H1 (cell line): ENCODE data around the gene TRIM47. TPM values are rescaled to one million over a fixed set of nuclear protein-coding genes. Genes with fewer than 3 reads are reported as not detected.

ENCODE experiments used
- CTCF ChIA-PET: fragments of 300-600 bp; sonication (Branson Sonifier 250); formaldehyde crosslinking; loops from one replicate; lab custom pipeline; 2021; ENCODE audit not compliant: partially characterized antibody; lab: Charles Lee
- POLR2A ChIA-PET: fragments of 300-600 bp; sonication (Branson Sonifier 250); formaldehyde crosslinking; loops from one replicate; lab custom pipeline; 2021; ENCODE audit warnings: inconsistent platforms; ENCODE audit not compliant: partially characterized antibody; lab: Charles Lee
- DNase-seq, 2 experiments: peaks; one replicate each; pipeline versions ENCODE4 v3.0.0 to v3.0.0-alpha.2; 2010 to 2022; ENCODE audit warnings: low spot score in 2 of 2, low read depth in 1 of 2, mixed read lengths in 1 of 2
- FAIRE-seq: peaks from 2 replicates; lab custom pipeline; 2011; peaks lifted over from hg19 to GRCh38; lab: Jason Lieb, UNC
- H2AFZ ChIP-seq: 2 replicates; pipeline ENCODE4 v1.8.1; 2012; ENCODE audit warnings: low read length, inconsistent platforms
- H2AK5ac ChIP-seq: 2 replicates; pipeline ENCODE4 v1.6.1; 2013; ENCODE audit warnings: low read depth, low read length
- H2BK120ac ChIP-seq: replicated peaks from 2 replicates; pipeline ENCODE3; 2013; ENCODE audit warnings: low read depth, low read length, inconsistent platforms
- H2BK12ac ChIP-seq: 2 replicates; pipeline ENCODE4 v1.6.1; 2013; ENCODE audit warnings: low read depth, low read length
- H2BK15ac ChIP-seq: 2 replicates; pipeline ENCODE4 v1.6.1; 2013; ENCODE audit warnings: low read length
- H2BK20ac ChIP-seq: 2 replicates; pipeline ENCODE4 v1.6.1; 2013; ENCODE audit warnings: low read length
- H2BK5ac ChIP-seq: 2 replicates; pipeline ENCODE4 v1.6.1; 2013; ENCODE audit warnings: low read depth, low read length
- H3K14ac ChIP-seq: 2 replicates; pipeline ENCODE4 v1.6.1; 2013; ENCODE audit warnings: inconsistent platforms; ENCODE audit not compliant: insufficient read length
- H3K18ac ChIP-seq: 2 replicates; pipeline ENCODE4 v1.6.1; 2013; ENCODE audit warnings: low read length; ENCODE audit errors: extremely low read depth
- H3K23ac ChIP-seq: 2 replicates; pipeline ENCODE4 v1.6.1; 2013; ENCODE audit warnings: inconsistent platforms; ENCODE audit not compliant: insufficient read length
- H3K23me2 ChIP-seq: 2 replicates; pipeline ENCODE4 v1.6.1; 2013; ENCODE audit warnings: low read depth, low read length
- H3K27ac ChIP-seq: 2 replicates; pipeline ENCODE4 v1.6.1; 2011; ENCODE audit warnings: low read depth, low read length, inconsistent platforms
- H3K27me3 ChIP-seq, 4 experiments: replicated peaks in 1 of 4; 1 replicate in 1 of 4; 2 replicates in 3 of 4; pipeline versions ENCODE4 v1.6.1 to v1.8.1; 2011 to 2013; ENCODE audit warnings: low read length in 3 of 4, mild to moderate bottlenecking in 3 of 4, inconsistent platforms in 2 of 4, mixed read lengths in 2 of 4, moderate library complexity in 1 of 4; ENCODE audit not compliant: control insufficient read depth in 3 of 4, insufficient read depth in 3 of 4; ENCODE audit errors: extremely low read depth in 1 of 4
- H3K36me3 ChIP-seq, 4 experiments: 2 replicates each; pipeline versions ENCODE4 v1.6.1 to v1.8.1; 2011 to 2013; ENCODE audit warnings: mild to moderate bottlenecking in 4 of 4, low read length in 3 of 4, moderate library complexity in 2 of 4, control low read depth in 1 of 4, inconsistent platforms in 1 of 4; ENCODE audit not compliant: insufficient read depth in 4 of 4, control insufficient read depth in 2 of 4
- H3K4ac ChIP-seq: replicated peaks from 2 replicates; pipeline ENCODE3; 2013; ENCODE audit warnings: low read length, low read depth, mixed read lengths, inconsistent platforms; ENCODE audit not compliant: insufficient read length
- H3K4me1 ChIP-seq, 4 experiments: replicated peaks in 1 of 4; 1 replicate in 1 of 4; 2 replicates in 3 of 4; pipeline versions ENCODE4 v1.6.1 to v1.8.1; 2011 to 2013; ENCODE audit warnings: low read length in 3 of 4, inconsistent platforms in 2 of 4, mixed read lengths in 1 of 4; ENCODE audit not compliant: insufficient read depth in 4 of 4, control insufficient read depth in 3 of 4
- H3K4me2 ChIP-seq, 2 experiments: 2 replicates each; pipeline versions ENCODE4 v1.6.1 to v1.8.1; 2011 to 2013; ENCODE audit warnings: low read depth in 2 of 2, low read length in 2 of 2, control low read depth in 1 of 2, inconsistent platforms in 1 of 2, mild to moderate bottlenecking in 1 of 2; ENCODE audit not compliant: insufficient read depth in 1 of 2
- H3K4me3 ChIP-seq, 4 experiments: fragments of 200-600, 300-600 bp in 1 of 4; sonication (generic), shearing (Covaris generic), sonication (Bioruptor Twin) in 1 of 4; 2 replicates each; pipeline versions ENCODE4 v1.5.1 to v1.8.1; 2011 to 2016; ENCODE audit warnings: low read length in 4 of 4, low read depth in 3 of 4, control low read depth in 2 of 4, inconsistent platforms in 2 of 4, mild to moderate bottlenecking in 2 of 4, mixed read lengths in 1 of 4, moderate library complexity in 1 of 4; ENCODE audit not compliant: insufficient read depth in 2 of 4; ENCODE audit errors: extremely low read depth in 1 of 4
- H3K56ac ChIP-seq: replicated peaks from 2 replicates; pipeline ENCODE3; 2013; ENCODE audit warnings: low read depth, mild to moderate bottlenecking, mixed read lengths, low read length, inconsistent platforms; ENCODE audit not compliant: insufficient read length
- H3K79me1 ChIP-seq: 2 replicates; pipeline ENCODE4 v1.6.1; 2013; ENCODE audit warnings: low read depth, low read length, control low read depth
- H3K79me2 ChIP-seq, 2 experiments: 2 replicates each; pipeline versions ENCODE4 v1.6.1 to v1.8.1; 2012 to 2013; ENCODE audit warnings: low read length in 2 of 2, mild to moderate bottlenecking in 2 of 2, inconsistent platforms in 1 of 2; ENCODE audit not compliant: insufficient read depth in 2 of 2, control insufficient read depth in 1 of 2
- H3K9ac ChIP-seq, 4 experiments: replicated peaks in 1 of 4; 1 replicate in 1 of 4; 2 replicates in 3 of 4; pipeline versions ENCODE4 v1.6.1 to v1.8.1; 2011 to 2013; ENCODE audit warnings: low read depth in 3 of 4, low read length in 3 of 4, control low read depth in 2 of 4, mild to moderate bottlenecking in 2 of 4, moderate library complexity in 2 of 4, inconsistent platforms in 1 of 4; ENCODE audit errors: extremely low read depth in 1 of 4
- H3K9me3 ChIP-seq, 2 experiments: 2 replicates each; pipeline versions ENCODE4 v1.6.1 to v1.8.1; 2012 to 2013; ENCODE audit warnings: mild to moderate bottlenecking in 2 of 2, moderate library complexity in 2 of 2, control low read depth in 1 of 2, inconsistent platforms in 1 of 2, low read depth in 1 of 2, low read length in 1 of 2, mixed read lengths in 1 of 2; ENCODE audit not compliant: insufficient read depth in 2 of 2
- H4K20me1 ChIP-seq, 2 experiments: replicated peaks in 1 of 2; 2 replicates each; pipeline versions ENCODE3 to v1.8.1; 2011 to 2013; ENCODE audit warnings: inconsistent platforms in 2 of 2, low read length in 2 of 2, mild to moderate bottlenecking in 1 of 2; ENCODE audit not compliant: insufficient read depth in 2 of 2, control insufficient read depth in 1 of 2
- H4K5ac ChIP-seq: 2 replicates; pipeline ENCODE4 v1.6.1; 2013; ENCODE audit warnings: low read length, low read depth, mixed read lengths, inconsistent platforms; ENCODE audit not compliant: insufficient read length
- H4K8ac ChIP-seq: 2 replicates; pipeline ENCODE4 v1.8.0; 2013; ENCODE audit warnings: mild to moderate bottlenecking, moderate library complexity, low read length, inconsistent platforms; ENCODE audit not compliant: insufficient read depth; ENCODE audit errors: extremely low read depth
- H4K91ac ChIP-seq: replicated peaks from 2 replicates; pipeline ENCODE3; 2013; ENCODE audit warnings: low read length, mixed read lengths, inconsistent platforms; ENCODE audit not compliant: insufficient read length
- KDM5A ChIP-seq: fragments of 200-600 bp; IDR thresholded peaks from 2 replicates; pipeline ENCODE4 v1.7.1; 2012; ENCODE audit warnings: mild to moderate bottlenecking, low read length, inconsistent platforms, mixed read lengths
- SRF ChIP-seq: IDR thresholded peaks from 2 replicates; pipeline ENCODE4 v1.6.1; 2011; ENCODE audit warnings: mild to moderate bottlenecking, low read depth, low read length, moderate library complexity
- WGBS, 2 experiments: shearing (Covaris generic) in 1 of 2; methylation state at CpG; one replicate each; pipeline versions ENCODE4 v1.1.6 to v1.1.7; 2013 to 2015; ENCODE audit warnings: low lambda C conversion rate in 2 of 2, mixed read lengths in 2 of 2, inconsistent platforms in 1 of 2, low coverage in 1 of 2, missing lambda C conversion rate in 1 of 2; ENCODE audit not compliant: insufficient replicate concordance in 2 of 2, insufficient coverage in 1 of 2, insufficient read length in 1 of 2; ENCODE audit errors: extremely low coverage in 1 of 2, missing lambda C conversion rate in 1 of 2; 5-methylcytosine and 5-hydroxymethylcytosine counted together
- polyA plus RNA-seq, 7 experiments: library from polyadenylated mRNA; depleted of rRNA in 3 of 7; stranded (reverse) in 5 of 7; unstranded in 2 of 7; fragments of >200 nt in 5 of 7; fragments of 200-250 nt in 2 of 7; gene quantifications; 1 replicate in 5 of 7; 2 replicates in 1 of 7; 4 replicates in 1 of 7; pipeline versions ENCODE4 v1.2.1 to v1.2.3, GENCODE V29; 2011 to 2013; ENCODE audit warnings: missing spikeins in 2 of 7, mixed read lengths in 2 of 7
- total RNA-seq: library from RNA; stranded (reverse); fragmentation: NEBNext Ultra II Directional; extraction: Animal tissue kit (Norgen Biotek cat#: 25700); gene quantifications from 2 replicates; pipeline ENCODE4 v1.2.1, GENCODE V29; 2021

TRIM47 gene
- total and polyA plus RNA-seq, 2 of the 8 experiments (the other 6 are each of a cell fraction or from before 2014, with no cell fraction given), result 6.3 to 6.4 TPM

DNA sequence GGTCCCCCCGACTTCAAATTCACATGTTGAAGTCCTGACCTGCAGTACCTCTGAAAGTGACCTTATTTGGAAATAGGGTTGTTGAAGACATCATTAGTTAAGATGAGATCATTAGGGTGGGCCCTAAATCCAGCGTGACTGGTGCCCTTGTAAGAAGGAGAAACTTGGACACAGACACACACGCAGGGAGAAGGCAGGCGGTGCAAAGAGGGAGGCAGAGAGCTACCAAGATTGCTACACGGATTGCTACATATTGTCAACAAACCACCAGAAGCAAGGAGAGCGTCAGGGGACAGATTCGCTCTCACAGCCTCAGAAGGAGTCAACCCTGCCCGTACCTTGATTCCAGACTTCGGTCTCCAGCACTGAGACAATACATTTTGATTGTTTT is 16.5 kb downstream of the TRIM47 start:
- Histone ChIP-seq H3K9ac (no peak overlapping the region), H2BK120ac (no peak overlapping the region), H3K36me3 (no peaks in the 10 kb centered on the region), H3K79me2 (no peaks in the 10 kb centered on the region), H2BK15ac (peak overlapping the region; percentile 88), H4K5ac (no peak overlapping the region), H3K56ac (no peak overlapping the region), H3K27me3 (no peaks in the 10 kb centered on the region), H3K4ac (no peak overlapping the region), H3K27ac (no peak overlapping the region), H3K9me3 (no peaks in the 10 kb centered on the region), H2AFZ (0 out of 2 replicates have a peak overlapping the region, but pooled peaks have one; percentile 34), H2AK5ac (no peak overlapping the region; the same call in 1 of the 2 replicates), H4K20me1 (no peaks in the 10 kb centered on the region), H2BK12ac (peak overlapping the region; percentile 68; the same call in 1 of the 2 replicates), H3K4me3 (no peak overlapping the region), H3K23me2 (no peaks in the 10 kb centered on the region), H3K14ac (no peak overlapping the region), H3K4me2 (no peak overlapping the region), H3K79me1 (no peaks in the 10 kb centered on the region), H4K91ac (no peak overlapping the region), H2BK5ac (no peak overlapping the region), H3K23ac (no peak overlapping the region), H2BK20ac (no peak overlapping the region), H3K4me1 (peaks cover 0 to 3% (median 1%) of the 10 kb centered on the region in 4 experiments; a peak in 4 of 7 replicates), H4K8ac (no peak overlapping the region), H3K18ac (no peak overlapping the region)
- TF ChIP-seq KDM5A (no peak), SRF (peak; percentile 34; the same call in 1 of the 2 replicates)
- ChIA-PET CTCF (interaction anchor here (0.8 to 27.2 kb wide), 18 partner anchors 9 to 704 kb away, joined by 3 to 563 read pairs (median 5); partner anchors contain the start of genes TRIM47, TRIM65 and UNC13D), POLR2A (interaction anchor here (0.6 to 2.2 kb wide), 11 partner anchors 11 to 83 kb away, joined by 3 to 12 read pairs (median 4); partner anchors contain the start of gene UNK)
- no peak for FAIRE-seq
- 88% methylated on average over 9 of the region's 9 CpGs; no CpG with 5 or more reads in 1 of the 2 experiments for WGBS, 2 experiments
- no peak for DNase-seq
